Esophagus squamous epithelium (tissue), 5 donors: Measurements from ENCODE around the gene TULP4. TPM values are rescaled to one million over a fixed set of nuclear protein-coding genes. Genes with fewer than 3 reads are reported as not detected.
"Not testable (repeated sequence)": the region's sequence is repeated elsewhere in the genome, so short reads cannot be mapped to it uniquely, and the experiment has no call there.

ENCODE experiments used
- DNase-seq: peaks from one replicate; lab custom pipeline; 2025; lab: John Stamatoyannopoulos, UW
- H3K27ac ChIP-seq, 4 donors: fragments of 200-600 bp; sonication (generic); one replicate each; pipeline ENCODE4 v1.5.1; 2016 to 2019; ENCODE audit warnings: mild to moderate bottlenecking in 1 of 4
- H3K27me3 ChIP-seq, 4 donors: fragments of 200-600 bp; sonication (generic); 1 replicate in 3 of 4; 2 replicates in 1 of 4; pipeline versions ENCODE4 v1.5.1 to v1.6.0; 2017 to 2021; ENCODE audit warnings: antibody characterized with exemption in 1 of 4
- H3K36me3 ChIP-seq, 3 donors: fragments of 200-600 bp; sonication (generic); one replicate each; pipeline ENCODE4 v1.5.1; 2016 to 2019
- H3K4me1 ChIP-seq, 3 donors: fragments of 200-600 bp; sonication (generic); one replicate each; pipeline ENCODE4 v1.5.1; 2017 to 2019
- H3K4me3 ChIP-seq, 4 donors: fragments of 200-600 bp; sonication (generic); 1 replicate in 3 of 4; 2 replicates in 1 of 4; pipeline ENCODE4 v1.5.1; 2016 to 2019; ENCODE audit warnings: mild to moderate bottlenecking in 2 of 4, moderate library complexity in 1 of 4
- H3K9me3 ChIP-seq, 3 donors: fragments of 200-600 bp; sonication (generic); one replicate each; pipeline ENCODE4 v1.5.1; 2016 to 2019
- CTCF ChIP-seq, 6 experiments: fragments of 450-650 bp in 4 of 6; fragments of 200-600 bp in 2 of 6; sonication (generic) in 2 of 6; IDR thresholded peaks; one replicate each; pipeline ENCODE4 v1.5.1; 2016 to 2019; ENCODE audit warnings: antibody characterized with exemption in 6 of 6, mild to moderate bottlenecking in 4 of 6, moderate library complexity in 4 of 6
- POLR2A ChIP-seq, 4 donors: fragments of 450-650 bp; IDR thresholded peaks; one replicate each; pipeline ENCODE4 v1.6.1; 2017; ENCODE audit warnings: antibody characterized with exemption in 4 of 4, mild to moderate bottlenecking in 4 of 4, moderate library complexity in 3 of 4
- WGBS, 2 donors: methylation state at CpG; one replicate each; pipeline ENCODE4 v1.1.5; 2018; 5-methylcytosine and 5-hydroxymethylcytosine counted together
- intact Hi-C: fragments of 100-400 bp; cut with DNase I; formaldehyde crosslinking; loops from one replicate; pipeline ENCODE4 v1.15.0; 2022
- total RNA-seq, 4 donors: library from RNA; depleted of rRNA; stranded (reverse); fragments of >200 nt; gene quantifications; one replicate each; pipeline ENCODE4 v1.1.0, GENCODE V29; 2016
- donor health status: DM: yes; HTN: yes; CAD: no.

Gene TULP4
- total RNA-seq, 4 donors from 2014 or later, result 50.9 to 104 (median 59.2) TPM

GRCh38 chr6:158334534-158334933, 22.3 kb downstream of the TULP4 start:
- H3K27me3 ChIP-seq, result no peaks in the 10 kb centered on the region
- peaks cover 0 to 6% (median 0%) of the 10 kb centered on the region in 3 donors for H3K36me3 ChIP-seq
- H3K9me3 ChIP-seq, result no peaks in the 10 kb centered on the region
- no peak for TF ChIP-seq POLR2A (IDR thresholded peaks at IDR 0.05)
- TF ChIP-seq CTCF (IDR thresholded peaks at IDR 0.05), result no peak
- intact Hi-C loops, result no loop called here
- H3K4me3 ChIP-seq, result no peak overlapping the region
- H3K4me1 ChIP-seq, result no peaks in the 10 kb centered on the region
- H3K27ac ChIP-seq, result no peak overlapping the region
- 100% methylated on average over 2 of the region's 2 CpGs for WGBS, 2 donors
- no peak for DNase-seq

GRCh38 chr6:158337332-158337731, 25.1 kb downstream of the TULP4 start:
- intact Hi-C loops, result no loop called here
- TF ChIP-seq POLR2A (IDR thresholded peaks at IDR 0.05) (no peak), CTCF (IDR thresholded peaks at IDR 0.05) (no peak)
- WGBS, 2 donors, result 84 to 95% methylated on average over 2 of the region's 2 CpGs
- H3K4me1 ChIP-seq, result no peaks in the 10 kb centered on the region
- peaks cover 0 to 6% (median 0%) of the 10 kb centered on the region in 3 donors for H3K36me3 ChIP-seq
- no peaks in the 10 kb centered on the region for H3K27me3 ChIP-seq
- no peak for DNase-seq
- no peak overlapping the region for H3K27ac ChIP-seq
- H3K9me3 ChIP-seq, result no peaks in the 10 kb centered on the region
- H3K4me3 ChIP-seq, result no peak overlapping the region

GRCh38 chr6:158338311-158339112, 26.2 kb downstream of the TULP4 start:
- Histone ChIP-seq H3K4me3 (no peak overlapping the region), H3K27me3 (no peaks in the 10 kb centered on the region), H3K27ac (no peak overlapping the region), H3K4me1 (no peaks in the 10 kb centered on the region), H3K36me3 (no peaks in the 10 kb centered on the region), H3K9me3 (no peaks in the 10 kb centered on the region)
- TF ChIP-seq POLR2A (IDR thresholded peaks at IDR 0.05) (no peak), CTCF (IDR thresholded peaks at IDR 0.05) (no peak)
- 86 to 98% methylated on average over 5 of the region's 5 CpGs for WGBS, 2 donors
- intact Hi-C loops, result no loop called here
- no peak for DNase-seq

GRCh38 chr6:158339197-158339596, 26.9 kb downstream of the TULP4 start:
- H3K4me3 ChIP-seq, intact Hi-C loops: not testable (repeated sequence)
- WGBS, 2 donors, result 52 to 60% methylated on average over 10 of the region's 10 CpGs

GRCh38 chr6:158340252-158340651, 28.0 kb downstream of the TULP4 start:
- no peaks in the 10 kb centered on the region for H3K27me3 ChIP-seq
- TF ChIP-seq POLR2A (IDR thresholded peaks at IDR 0.05), result no peak
- TF ChIP-seq CTCF (IDR thresholded peaks at IDR 0.05), result no peak
- DNase-seq, result no peak
- 73 to 93% methylated on average over 4 of the region's 4 CpGs for WGBS, 2 donors
- intact Hi-C loops, result no loop called here
- H3K4me1 ChIP-seq, result no peaks in the 10 kb centered on the region
- no peak overlapping the region for H3K27ac ChIP-seq
- H3K4me3 ChIP-seq, result no peak overlapping the region
- no peaks in the 10 kb centered on the region for H3K36me3 ChIP-seq
- peaks cover 0 to 3% (median 0%) of the 10 kb centered on the region in 3 donors for H3K9me3 ChIP-seq

More at GRCh38 chr6:158339197-158339596, 26.9 kb downstream of the TULP4 start:
- not testable (repeated sequence) for H3K27ac ChIP-seq, H3K27me3 ChIP-seq, H3K4me1 ChIP-seq, DNase-seq, H3K9me3 ChIP-seq, H3K36me3 ChIP-seq
